Embryonic facial prominence (tissue), 1 donor: ENCODE results near the gene METTL4.

Source experiments
- DNase-seq: peaks from one replicate; pipeline ENCODE4 v3.0.0-alpha.2; 2016; ENCODE audit errors: extremely low spot score

METTL4 gene

GRCh38 chr18:2571200-2572170 lies at the start of gene METTL4, which contains the start of gene NDC80:
Gene METTL4 (minus strand): TSS chr18:2571505. CDS start chr18:2567216, 4,289 bp downstream.
Gene NDC80 (plus strand): TSS chr18:2571557. CDS start chr18:2572986, 1,429 bp downstream.
- DNase-seq, result peak; percentile 80

DNA sequence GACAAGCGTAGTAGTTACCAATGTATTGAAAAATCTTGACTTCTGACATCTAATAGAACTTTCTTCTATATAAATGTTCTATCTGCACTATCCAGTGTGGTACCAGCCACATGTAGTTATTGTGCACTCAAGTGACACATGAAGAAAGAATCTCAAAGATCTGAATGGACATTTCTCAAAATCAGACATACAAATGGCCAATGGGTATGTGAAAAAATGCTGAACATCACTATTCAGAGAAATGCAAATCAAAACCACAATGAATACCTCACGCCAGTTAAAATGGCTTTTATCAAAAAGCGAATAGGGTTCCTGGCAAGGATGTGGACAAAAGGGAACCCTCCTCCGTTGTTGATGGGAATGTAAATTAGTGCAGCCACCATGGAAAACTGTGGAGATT lies 46.7 kb upstream of the METTL4 start:
- no peak for DNase-seq

- no peak for DNase-seq
Observed at GRCh38 chr18:2617401-2617998, 46.2 kb upstream of the METTL4 start.

GRCh38 chr18:2612996-2613395 lies 41.7 kb upstream of the METTL4 start:
- no peak for DNase-seq

DNA sequence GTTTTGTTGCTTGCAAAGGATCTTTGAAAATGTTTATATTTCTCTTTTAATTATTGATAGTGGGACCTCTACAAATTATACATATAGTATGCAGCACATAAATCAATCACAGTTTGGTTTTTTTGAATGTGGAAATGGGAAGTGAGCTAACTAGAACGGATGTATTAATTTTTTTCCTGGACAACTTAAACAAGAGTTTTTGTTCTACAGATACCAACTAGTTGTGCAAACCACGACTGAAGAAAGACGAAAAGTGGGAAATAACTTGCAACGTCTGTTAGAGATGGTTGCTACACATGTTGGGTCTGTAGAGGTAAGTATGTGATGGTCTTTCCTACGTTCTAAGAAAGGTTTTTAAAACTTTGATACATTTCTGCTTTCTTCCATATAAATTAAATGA lies 39.2 kb upstream of the METTL4 start:
- DNase-seq, result no peak

- DNase-seq, result no peak
Observed at GRCh38 chr18:2609604-2610003, 38.3 kb upstream of the METTL4 start.

DNA sequence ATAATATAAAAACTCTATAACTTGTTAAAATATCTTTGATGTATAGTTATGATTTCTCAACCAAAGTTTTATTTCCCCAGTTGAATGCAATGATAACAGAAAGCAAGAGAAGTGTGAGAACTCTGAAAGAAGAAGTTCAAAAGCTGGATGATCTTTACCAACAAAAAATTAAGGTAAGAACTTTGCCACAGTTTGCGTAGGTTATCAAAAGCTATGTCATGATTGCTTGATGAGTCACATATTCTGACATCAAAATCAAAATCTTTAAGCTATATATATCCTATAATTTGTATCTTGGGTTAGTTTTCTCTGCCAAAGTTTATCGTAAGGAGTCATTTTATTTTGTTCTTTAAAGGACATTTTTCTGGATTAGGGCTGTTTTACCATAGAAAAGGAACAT lies 35.0 kb upstream of the METTL4 start:
- no peak for DNase-seq

GRCh38 chr18:2602844-2603243 lies 31.5 kb upstream of the METTL4 start:
- DNase-seq, result no peak

DNA sequence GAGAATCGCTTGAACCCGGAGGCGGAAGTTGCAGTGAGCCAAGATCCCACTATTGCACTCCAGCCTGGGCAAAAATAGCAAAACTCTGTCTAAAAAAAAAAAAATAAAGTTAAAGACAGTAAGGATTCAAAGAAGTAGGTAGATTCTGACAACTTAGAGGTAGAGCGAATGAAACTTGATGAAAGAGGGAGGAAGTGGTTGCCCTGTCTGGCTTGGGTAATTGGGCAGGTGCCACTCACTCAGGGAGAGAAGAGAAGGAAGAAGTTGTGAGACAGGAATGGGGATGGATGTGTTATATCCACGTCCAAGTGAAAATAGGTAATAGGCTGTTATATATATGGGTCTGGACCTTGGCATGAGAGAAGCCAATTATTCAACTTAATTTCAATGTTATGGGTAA lies 26.3 kb upstream of the METTL4 start:
- no peak for DNase-seq

DNA sequence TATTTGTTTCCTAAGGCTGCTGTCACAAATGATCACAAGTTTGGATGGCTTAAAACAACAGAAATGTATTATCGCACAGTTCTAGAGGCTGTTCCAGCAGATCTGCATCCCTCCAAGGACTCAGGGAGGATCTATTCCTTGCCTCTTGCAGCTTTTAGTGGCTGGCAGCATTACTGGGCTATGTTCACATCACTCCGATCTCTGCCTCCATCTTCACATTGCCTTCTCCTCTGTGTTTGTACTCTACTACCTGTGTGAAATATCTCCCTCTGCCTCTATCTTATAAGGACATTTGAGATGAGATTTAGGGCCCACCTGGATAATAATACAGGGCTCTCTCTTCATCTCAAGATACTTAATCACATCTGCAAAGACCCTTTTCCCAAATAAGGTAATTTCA lies 19.0 kb upstream of the METTL4 start:
- DNase-seq, result no peak

DNA sequence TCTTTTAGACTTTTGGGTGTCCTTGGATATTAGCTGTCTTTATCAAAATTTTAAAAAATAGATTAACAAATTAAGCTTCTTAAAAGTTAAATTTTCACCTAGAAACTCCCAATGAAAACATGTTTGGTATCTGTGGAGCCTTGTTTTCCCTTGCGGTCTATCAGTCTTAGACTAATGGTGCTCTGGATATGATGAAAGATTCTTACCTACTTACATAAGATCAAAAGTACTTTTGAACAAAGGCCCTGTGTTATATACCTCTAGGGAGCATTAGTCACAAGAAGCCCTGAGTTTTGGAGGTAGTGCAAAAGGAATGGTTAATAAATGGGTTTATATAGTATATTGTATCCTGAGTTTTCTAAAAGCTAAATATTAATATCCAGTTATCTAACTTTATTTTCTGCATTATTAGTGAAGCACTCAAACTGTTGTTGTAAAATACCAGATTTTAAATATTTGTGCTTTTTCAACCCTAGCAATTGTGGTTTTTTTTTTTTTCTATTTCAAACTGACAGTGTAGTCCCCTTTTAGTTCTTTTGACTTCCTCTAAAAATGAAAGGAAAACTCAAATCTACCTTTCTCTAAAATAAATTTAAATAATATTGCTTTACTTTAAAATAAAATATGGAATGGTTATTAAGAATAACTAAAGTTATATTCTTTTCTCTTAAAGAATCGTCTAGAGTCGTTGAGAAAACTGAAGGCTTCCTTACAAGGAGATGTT lies 18.2 kb upstream of the METTL4 start:
- DNase-seq, result no peak

- no peak for DNase-seq
Observed at GRCh38 chr18:2588666-2589344, 17.5 kb upstream of the METTL4 start.

DNA sequence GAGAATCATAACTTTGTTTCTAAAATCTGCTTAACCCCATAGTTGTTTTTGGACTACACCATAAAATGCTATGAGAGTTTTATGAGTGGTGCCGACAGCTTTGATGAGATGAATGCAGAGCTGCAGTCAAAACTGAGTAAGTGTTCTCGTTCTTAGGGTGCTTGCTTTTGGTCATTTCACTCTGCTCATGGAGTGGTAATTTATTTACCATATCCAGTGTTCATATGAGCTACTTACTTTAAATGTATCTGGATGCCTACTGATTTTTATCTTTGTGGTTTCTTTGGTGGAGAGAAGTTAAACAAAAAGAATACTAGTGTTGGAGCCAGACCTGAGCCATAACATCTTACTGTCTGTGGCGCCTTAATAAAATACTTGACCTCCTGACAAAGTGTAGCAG lies 16.5 kb upstream of the METTL4 start:
- DNase-seq, result no peak

- no peak for DNase-seq
Observed at GRCh38 chr18:2573408-2573807, 2.1 kb upstream of the METTL4 start.

DNA sequence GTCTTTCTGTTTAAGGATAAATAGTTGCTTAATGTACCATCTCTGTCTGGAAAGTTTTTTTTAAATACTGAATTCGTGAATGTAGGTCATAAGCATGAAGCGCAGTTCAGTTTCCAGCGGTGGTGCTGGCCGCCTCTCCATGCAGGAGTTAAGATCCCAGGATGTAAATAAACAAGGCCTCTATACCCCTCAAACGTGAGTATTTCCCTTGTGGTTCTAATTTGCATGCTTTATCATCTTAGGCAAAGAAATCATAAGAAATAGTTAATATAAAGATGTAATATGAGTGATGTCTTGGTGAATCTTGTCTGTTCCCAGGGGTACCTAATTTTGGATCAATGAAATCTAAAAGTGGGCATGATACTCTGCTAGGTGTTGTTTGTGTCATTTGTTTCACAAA lies 1.6 kb upstream of the METTL4 start:
- DNase-seq, result no peak

DNA sequence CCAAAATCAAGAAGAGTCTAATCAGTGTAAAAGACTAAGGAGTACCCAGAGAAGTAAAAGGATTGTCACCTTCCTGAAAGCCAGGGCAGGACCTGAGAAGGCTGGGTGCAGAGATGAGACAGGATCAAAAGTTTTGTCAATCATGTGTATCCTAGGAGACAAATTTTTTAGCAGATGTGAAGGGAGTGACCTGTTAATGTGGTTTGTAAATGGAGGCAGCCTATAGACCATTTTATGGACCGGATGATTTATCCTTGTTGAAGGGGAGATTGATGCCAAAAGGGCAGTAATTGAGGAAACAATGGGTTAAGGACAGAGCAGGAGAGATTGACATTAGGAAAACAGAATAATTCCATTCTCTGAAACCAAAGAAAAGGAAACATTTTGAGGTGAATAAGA lies 865 bp upstream of the METTL4 start:
- no peak for DNase-seq

DNA sequence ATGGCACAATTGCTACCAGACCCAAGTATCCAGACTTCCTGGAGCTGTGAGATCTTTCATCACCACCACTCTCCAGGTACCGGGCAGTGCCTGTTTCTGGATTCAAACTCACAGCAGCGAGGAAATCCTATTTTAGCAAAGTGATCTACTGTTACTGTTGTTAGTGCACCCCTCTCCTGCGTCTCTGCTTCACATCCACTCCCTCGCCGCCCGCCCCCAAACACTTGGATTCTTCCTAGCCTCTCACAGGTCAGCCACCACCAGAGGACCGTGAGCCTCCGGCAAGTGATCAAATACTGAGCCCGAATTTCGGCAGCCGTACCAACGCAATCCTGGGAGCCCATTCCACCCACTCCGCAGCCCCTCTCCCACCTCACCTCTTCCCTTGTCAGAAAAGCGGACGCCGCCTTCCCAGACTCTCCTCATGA lies 519 bp downstream of the METTL4 start:
- DNase-seq, result no peak

DNA sequence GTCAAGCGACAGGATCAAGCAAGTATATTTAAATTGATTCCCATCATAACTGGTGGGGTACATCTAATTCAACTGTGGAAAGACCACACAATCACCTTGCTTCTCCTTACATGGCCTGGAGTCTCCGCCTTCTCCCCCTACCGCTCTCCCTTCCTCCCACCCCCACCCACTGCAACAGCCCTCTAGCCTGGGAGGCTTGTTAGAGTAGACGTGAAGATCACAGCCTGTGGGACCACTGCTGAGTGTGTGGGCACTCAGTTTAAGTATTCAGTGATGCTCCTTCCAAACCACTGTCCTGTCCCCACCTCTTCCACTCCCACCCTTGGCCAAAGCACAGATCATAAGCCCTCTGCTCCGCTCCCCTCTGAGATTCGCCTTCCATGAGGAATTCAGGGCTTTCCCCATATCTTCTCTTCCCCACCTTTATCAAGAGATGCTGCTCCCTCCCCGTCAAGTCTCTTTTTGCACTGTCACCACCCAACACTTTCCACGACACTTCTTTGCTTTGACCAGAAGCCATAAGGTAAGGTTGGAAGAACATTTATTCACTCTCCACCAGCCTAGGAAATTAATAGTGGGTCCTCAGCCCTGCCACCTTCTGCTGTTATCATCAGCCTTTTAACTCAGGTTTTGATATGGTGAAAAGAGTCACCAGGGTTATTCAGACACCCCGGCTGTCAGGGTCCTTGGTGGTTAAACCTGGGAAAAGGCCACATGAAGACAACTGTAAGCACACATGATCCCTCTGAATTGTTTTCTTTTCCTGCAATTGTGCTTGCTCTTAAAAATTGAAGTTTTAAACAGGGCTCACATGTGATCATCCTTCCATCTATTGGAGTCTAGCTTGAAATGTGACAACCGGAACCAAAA lies 1.7 kb downstream of the METTL4 start:
- no peak for DNase-seq

GRCh38 chr18:2568605-2569004 lies 2.7 kb downstream of the METTL4 start:
- no peak for DNase-seq

- no peak for DNase-seq
Observed at GRCh38 chr18:2568129-2568528, 3.2 kb downstream of the METTL4 start.

- no peak for DNase-seq
Observed at GRCh38 chr18:2564373-2564772, 6.9 kb downstream of the METTL4 start.
